DMS153 treated with DMSO at 0.1 percent for 48 hours (cell line): ENCODE results near the gene FBXL3.
"Not testable (repeated sequence)": the region's sequence is repeated elsewhere in the genome, so short reads cannot be mapped to it uniquely, and the experiment has no call there.

ENCODE experiments used
- DNase-seq: peaks from one replicate; lab custom pipeline; 2025; ENCODE audit not compliant: unreplicated experiment; lab: John Stamatoyannopoulos, UW

Gene FBXL3

DNA sequence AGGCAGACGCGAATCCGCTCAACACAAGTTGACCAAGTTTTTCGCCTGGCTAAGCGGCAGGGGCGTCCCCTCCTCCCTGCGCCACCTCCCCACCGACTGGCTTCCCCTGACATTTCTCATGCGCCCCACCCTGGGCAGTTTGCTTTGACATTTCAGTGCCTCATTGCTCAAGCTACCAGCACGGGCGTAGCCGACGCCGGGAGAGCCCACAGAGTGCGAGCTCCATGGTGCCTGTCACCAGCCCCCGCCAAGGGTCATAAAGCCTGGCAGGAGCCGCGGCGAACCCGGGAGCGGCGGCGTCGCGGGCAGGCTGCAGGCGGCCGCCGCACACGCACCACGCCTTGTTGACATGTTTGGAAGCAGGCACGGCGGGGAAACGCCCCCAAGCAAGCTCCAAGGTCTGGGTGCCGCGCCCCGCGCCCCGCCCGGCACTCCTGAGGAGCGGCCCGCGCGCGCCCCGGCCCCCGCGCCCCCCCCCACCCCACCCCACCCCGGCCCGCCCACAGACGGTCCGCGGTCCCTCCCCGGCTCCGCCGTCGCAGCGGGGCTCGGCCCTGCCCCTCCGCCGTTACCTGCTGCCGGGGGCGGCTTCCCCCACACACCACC is 601 bp downstream of the FBXL3 start:
- peak; percentile 41 for DNase-seq

DNA sequence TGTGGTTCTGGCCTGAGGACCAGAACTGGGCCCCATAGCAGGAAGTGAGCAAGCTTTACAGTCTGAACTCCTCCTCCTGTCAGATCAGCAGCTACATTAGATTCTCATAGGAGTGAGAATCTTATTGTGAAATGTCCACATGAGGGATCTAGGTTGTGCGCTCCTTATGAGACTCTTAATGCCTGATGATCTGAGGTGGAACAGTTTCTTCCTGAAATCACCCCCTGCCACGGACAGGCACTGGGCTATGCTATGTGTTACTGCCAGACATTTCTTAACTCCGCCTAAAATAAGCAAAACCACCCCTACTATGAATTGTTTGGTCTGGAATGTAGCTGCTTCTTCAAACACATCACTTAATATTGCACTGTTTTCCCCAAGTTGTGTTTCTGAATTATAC is 4.6 kb downstream of the FBXL3 start:
- no peak for DNase-seq

DNA sequence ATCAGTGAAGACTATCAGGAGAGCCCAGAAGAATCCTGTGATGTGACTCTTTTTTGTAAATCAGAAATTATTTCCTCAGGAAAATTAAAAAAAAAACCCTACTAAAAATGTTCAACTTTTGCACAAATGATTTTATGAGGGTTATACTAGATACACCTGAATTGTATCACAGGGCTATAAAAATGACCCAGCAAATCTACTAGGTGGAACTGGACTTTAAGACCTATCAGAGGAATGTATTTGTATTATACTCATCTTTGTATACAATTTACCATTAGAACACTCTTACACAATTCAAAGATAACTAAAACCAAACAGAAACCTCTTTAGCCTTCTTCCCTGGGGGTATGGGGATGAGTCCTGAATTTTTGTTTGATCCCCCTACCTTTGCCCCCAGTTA is 7.2 kb downstream of the FBXL3 start:
- no peak for DNase-seq

DNA sequence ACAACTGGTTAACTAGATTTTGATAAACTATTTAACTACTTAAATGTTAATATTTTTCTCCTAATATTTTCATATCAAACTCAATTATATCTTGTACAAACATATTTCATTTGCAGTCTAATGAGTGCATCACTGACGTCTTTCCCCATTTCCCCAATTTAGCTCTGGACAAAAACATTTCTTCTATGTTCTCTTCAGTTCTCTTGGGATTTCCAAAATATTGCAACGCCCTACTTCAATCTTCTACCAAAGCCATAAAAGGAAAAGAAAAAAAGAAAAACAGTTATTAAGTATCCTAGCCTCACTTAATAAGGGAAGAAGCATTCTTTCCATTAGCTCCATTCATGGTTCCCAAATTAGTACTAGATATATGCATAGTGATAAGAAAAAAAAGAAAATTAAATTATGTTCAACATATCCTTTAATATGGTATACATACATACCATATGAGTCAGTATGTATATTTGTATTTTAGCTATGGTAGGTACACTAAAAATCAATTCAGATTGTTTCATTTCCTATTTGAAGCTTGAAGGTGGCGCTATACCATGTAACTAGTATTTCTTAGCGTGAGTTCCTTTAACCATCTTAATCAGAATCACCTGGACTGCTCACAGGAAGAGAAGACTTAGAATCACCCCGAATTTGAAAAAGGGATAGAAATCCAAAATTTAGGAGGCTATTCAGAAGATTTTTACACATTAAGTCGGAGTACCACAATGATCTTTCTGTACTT is 9.9 kb downstream of the FBXL3 start:
- no peak for DNase-seq

DNA sequence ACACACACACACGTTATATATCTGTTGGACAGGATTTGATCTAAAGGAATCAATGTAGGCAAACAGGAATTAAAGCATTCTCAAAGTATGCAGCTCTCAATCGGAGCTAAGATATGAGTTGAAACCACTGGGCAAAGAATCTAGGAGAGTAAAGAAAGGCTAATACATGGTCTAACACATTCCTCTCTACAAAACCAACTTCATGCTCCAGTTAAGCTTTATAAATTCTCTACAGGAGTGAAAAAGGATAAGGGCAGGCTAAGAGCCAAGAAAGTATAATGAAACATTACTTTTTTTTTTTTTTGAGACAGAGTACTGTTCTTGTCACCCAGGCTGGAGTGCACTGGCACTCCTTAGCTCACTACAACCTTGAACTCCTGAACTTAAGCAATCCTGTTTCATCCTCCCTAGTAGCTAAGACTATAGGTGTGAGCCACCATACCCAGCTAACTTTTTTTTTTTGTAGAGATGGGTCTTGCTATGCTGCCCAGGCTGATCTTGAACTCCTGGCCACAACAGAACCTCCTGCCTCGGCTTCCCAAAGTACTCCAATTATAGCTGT is 10.6 kb downstream of the FBXL3 start:
- no peak for DNase-seq

DNA sequence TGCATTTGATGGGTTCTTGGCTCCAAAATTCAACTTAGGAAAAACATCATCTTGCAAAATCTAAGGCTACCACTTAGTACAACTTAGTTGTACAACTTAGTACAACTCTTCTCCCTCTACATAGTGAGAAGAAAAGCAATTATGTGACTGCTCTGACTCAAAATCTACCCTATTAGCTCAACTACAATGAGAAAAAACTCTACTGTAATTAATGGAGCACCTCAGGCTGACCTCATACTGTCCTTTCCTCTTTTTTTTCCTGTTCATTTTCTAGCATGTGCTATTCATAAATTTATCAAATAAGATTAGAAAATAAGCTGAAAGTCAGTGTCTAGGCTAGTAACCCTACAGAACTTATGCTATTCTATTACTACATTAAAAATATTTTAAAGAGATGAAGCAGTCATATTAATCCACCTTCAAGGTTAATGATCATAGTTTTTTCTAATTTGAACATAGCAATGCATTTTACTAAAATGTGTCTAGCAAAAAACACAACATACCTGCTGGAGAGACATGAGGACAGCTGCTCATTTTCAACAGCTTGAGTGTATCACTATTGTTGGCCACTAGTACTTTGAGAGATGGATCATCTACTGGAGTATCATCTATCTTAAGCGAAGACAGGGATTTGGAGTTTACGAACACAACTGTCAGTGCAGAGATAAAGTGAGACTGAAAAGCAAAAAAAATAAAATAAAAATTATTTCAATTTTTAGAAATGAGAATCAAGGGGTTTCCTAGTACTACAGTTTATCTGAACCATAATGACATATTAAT is 11.9 kb downstream of the FBXL3 start:
- no peak for DNase-seq

DNA sequence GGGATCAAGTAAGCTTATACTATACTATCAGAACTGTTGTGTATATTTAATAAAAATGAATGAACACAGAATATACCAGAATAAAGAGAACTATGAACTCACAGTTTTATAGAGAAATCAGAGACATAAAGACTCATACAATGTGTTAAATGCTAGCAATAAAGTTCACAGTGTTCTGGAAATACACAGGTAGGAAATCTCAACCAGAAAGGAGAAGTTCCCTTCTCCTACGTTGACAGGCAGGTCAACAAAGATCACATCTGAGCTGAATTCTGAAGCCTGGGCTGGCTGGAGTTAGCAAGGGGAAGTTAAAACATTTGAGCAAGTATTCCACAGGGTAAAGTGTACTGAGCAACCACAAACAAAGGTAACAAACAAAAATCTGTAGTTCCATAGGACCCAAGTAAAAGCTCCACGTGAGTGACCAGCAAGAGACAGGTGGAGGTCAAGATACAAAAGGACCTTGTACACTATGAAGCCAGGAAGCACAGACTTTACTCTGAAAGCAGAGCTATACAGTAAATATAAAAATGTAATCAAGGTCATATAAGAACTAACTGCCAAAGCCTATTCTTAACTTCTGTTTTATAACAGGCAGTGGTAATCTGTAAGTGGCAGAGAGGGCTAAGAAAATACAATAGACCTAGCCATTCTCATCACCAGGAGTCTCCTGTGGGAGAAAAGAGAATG is 13.0 kb downstream of the FBXL3 start:
- DNase-seq = no peak

DNA sequence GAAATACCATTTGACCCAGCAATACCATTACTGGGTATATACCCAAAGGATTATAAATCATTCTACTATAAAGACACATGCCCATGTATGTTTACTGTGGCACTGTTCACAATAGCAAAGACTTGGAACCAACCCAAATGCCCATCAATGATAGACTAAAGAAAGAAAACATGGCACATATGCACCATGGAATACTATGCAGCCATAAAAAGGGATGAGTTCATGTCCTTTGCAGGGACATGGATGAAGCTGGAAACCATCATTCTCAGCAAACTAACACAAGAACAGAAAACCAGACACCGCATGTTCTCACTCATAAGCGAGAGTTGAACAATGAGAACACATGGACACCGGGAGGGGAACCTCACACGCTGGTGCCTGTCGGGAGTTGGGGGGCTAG is 17.2 kb downstream of the FBXL3 start:
- not testable (repeated sequence) for DNase-seq

DNA sequence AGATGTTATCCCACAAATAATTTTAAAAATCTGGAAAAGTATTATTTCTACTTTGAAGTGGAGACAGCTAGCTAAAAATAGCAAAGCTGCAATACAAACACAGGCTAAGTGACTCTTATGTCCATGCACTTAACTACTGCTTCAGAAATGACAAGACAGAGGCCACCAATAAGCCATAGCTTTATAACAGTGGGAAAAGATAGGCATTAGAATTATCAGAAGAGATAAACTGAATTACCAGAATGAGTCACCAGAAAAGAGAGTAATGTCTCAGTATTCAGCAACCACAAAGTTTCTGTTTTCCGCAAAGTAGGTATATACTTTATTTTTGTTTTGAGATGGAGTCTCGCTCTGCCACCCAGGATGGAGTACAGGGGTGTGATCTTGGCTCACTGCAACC is 17.9 kb downstream of the FBXL3 start:
- DNase-seq = no peak

DNA sequence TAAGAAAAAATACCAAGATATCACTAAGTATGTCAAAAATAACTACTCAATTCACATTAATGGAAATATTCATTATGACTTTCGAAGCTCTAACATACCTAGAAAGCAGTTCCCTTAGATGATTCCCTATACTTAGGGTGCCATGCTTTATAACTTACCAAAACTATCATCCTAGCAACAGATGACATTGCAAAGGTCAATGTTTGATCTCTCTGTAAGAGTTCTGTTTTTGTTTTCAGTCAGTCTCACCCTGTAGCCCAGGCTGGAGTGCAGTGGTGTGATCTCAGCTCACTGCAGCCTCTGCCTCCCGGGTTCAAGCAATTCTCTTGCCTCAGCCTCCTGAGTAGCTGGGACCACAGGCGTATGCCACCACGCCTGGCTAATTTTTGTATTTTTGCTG is 18.6 kb downstream of the FBXL3 start:
- not testable (repeated sequence) for DNase-seq

DNA sequence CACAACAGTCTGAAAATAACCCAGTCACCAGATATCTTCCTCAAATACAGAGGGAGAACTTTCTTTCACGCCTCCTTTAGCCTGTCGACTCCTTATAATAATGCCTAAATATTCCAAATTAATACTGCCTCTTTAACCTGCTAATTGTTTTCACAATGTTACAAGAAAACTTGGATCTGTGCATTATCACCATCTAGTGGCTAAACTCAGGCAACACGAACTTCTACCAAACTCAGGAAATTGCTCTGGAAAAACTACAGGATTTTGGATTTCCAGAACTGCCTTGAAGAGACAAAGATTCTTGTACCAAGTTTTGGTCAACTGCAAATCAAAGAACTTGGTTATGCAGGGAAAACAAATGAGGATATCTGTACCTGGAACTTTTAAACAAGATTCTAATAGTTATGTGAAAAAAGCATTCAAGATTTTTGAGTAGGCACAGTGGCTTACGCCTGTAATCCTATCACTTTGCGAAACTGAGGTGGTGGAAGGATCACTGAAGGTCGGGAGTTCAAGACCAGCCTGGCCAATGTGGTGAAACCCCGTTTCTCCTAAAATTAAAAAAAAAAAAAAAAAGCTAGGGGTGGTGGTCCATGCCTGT is 24.3 kb downstream of the FBXL3 start:
- DNase-seq = no peak

DNA sequence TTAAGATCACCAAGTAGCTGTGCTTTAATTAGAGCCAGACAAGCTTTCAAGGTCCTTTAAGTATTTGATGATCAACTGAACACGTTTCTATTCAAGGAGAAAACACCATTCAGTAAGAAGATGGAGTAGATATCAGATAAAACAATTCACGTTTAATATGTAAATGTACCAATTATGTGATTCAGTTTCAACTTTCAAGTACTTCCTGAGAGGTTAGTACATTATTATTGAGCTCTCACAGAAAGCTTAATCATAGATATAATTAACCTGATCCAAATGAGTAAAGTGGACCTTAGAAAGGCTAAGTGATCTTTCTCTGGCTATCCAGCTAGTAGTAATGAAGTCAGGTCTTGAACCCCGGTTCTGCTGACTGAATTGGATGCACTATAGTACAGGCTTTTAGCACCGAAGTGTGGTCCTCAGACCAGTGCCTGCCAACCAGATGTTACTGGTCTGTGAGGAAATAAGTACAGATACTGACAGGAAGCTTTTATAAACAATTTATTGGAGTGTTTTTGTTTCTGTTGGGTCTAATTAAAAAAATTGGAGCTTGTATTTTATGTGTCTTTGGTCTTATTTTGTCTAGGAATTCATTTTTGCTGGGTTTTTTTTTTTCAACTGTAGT is 24.9 kb downstream of the FBXL3 start:
- DNase-seq = no peak

DNA sequence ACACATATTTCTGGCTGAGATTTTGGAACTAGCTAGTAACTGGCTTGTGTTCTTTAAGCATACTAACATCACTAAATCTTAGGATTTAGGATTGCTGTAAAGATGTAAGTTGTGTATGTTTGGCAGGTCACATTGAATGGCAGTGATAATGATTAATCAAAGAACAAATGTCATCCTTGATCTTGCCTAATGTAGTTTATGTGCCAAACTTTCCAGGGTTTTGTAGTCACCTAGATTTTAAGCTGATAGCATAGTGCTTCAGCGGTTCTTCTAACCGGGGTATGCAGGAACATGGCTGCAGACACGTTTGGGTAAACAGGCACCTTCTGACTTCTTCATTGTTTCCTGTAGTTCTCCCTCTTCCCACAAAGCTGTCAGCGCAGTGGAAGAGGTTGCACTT is 25.4 kb downstream of the FBXL3 start:
- no peak for DNase-seq

DNA sequence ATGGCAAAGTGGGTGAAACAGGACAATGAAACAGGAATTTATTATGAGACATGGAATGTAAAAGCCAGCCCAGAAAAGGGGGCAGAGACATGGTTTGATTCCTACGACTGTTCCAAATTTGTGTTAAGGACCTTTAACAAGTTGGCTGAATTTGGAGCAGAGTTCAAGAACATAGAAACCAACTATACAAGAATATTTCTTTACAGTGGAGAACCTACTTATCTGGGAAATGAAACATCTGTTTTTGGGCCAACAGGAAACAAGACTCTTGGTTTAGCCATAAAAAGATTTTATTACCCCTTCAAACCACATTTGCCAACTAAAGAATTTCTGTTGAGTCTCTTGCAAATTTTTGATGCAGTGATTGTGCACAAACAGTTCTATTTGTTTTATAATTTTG is 26.5 kb downstream of the FBXL3 start:
- DNase-seq = no peak

DNA sequence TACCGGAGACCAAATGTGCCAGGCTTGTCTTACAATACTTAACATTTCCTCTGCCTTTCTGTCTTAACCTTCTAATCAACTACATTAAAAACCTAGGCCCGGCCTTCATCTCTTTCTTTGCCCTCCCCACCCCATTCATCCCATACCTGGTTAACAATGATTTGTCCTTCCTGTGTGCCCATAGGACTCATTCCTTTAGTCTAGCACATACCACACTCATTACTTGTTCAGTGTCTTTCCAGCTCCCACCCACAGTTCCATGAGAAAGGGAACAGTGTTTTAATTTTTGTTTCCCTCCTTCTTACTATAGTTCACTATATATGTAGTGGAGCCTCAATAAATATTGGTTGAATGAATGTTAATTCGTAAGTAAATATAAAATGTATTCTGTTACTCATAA is 32.7 kb downstream of the FBXL3 start:
- DNase-seq = no peak

DNA sequence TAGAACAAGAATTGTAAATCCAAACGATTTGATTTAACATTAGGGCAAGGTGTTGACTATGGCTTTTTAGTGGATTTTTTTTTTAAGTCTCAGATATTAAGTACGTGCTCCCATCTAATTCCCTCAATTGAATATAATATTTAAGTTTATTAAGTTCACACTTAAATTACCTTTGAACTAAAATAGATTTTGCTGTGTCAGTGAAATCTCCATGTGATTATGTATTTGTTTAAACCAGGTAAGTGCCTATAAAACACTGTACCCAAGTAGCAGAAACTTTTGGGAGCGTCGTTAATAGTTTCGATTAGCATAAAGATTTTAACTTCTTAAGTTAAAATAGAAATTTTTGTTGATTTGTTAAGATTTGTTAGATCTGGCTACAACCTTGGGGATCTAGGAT is 33.5 kb downstream of the FBXL3 start:
- DNase-seq = no peak

DNA sequence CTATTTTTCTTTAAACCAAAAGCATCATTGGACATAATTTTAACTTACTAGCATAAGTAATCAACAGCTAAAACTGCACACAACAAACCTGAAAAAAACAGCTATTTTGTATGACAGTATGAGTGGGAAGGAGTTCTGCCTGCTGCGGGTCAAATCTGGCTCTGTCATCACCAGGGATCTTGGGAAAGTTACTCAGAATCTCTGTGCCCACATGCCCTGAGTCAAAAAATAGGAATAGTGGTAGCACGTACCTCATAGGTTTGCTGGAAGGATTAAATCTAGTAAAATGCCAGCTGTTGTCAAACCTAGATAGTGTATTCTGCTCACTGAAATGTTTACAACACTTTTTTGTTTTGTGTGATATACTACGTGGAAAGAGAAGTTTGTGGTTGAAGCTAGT is 33.9 kb downstream of the FBXL3 start:
- DNase-seq = no peak

DNA sequence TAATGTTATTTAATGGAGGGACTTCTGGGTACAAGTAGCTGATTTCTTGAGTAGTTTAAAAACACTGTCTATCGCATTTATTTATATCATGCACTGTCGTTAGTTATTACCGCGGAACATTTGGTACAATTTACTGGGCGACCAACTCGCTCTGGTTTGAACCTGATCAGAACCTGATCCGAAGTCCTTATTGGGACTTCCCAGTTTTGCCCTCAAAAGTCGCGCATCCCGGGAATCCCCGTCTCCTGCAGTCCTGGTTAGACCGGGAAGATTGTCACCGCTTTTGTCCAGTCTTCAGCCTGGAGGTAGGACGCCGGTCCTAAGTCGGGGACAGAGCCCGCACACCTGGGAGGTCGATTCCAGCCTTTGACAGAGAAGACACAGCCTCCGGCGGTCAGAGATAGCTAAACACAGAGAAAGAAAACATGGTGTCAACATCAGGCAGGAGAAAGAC is 34.4 kb downstream of the FBXL3 start:
- no peak for DNase-seq

DNA sequence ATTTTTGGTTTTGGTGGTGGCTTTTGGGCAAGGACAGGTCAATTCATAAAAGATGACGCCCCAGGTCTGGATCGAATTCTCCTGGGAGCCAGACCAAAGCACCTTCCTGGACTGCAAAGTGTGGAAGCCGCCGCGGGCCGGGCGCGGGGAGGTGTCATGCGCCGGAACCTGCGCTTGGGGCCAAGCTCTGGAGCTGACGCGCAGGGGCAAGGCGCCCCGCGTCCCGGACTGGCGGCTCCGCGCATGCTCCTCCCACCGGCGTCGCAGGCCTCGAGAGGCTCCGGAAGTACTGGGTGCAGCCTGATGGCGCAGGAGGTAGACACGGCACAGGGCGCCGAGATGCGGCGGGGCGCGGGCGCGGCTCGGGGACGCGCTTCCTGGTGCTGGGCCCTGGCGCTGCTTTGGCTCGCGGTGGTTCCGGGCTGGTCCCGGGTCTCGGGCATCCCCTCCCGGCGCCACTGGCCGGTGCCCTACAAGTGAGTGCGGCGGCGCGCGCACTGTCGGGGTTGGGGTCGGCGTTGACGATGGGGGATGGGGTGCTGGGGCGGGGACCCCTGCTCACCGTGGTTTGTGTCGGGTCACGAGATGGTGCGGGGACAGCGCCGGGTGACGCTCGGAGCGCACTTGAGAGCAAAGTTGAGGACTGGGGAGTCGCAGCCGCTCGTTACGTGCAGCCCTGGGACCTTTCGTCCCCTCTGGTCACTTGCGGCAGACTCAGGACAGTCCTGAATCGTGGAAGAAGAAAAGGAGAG is 35.0 kb downstream of the FBXL3 start, which contains the start of gene CLN5:
TSS of gene CLN5 (plus strand) at position 286 of the 752 bp plus-strand sequence. CDS start at position 304, 18 bp downstream.
- peak; percentile 87 for DNase-seq

DNA sequence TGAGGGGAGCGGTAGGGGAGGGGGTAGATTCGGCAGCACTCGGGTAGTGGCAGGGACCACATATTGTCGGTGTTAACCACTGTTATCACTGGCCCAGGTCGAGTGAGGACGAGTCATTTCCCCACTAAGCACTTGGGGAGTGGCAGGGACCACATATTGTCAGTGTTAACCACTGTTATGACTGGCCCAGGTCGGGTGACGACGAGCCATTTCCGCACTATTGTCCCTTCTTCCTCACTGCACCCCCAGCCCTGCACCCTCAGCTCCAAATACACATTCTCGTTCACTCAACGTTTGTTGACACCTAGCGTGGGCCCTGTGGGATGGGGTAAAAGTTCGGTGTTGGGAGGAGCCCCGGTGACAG is 35.5 kb downstream of the FBXL3 start:
- DNase-seq = no peak
